Kidney tubule cell (primary cell): ENCODE measurements around the gene PANK4.

Experiments used
- DNase-seq: peaks from one replicate; pipeline ENCODE4 v3.0.0-alpha.2; 2018; ENCODE audit warnings: low spot score

The PANK4 gene

DNA sequence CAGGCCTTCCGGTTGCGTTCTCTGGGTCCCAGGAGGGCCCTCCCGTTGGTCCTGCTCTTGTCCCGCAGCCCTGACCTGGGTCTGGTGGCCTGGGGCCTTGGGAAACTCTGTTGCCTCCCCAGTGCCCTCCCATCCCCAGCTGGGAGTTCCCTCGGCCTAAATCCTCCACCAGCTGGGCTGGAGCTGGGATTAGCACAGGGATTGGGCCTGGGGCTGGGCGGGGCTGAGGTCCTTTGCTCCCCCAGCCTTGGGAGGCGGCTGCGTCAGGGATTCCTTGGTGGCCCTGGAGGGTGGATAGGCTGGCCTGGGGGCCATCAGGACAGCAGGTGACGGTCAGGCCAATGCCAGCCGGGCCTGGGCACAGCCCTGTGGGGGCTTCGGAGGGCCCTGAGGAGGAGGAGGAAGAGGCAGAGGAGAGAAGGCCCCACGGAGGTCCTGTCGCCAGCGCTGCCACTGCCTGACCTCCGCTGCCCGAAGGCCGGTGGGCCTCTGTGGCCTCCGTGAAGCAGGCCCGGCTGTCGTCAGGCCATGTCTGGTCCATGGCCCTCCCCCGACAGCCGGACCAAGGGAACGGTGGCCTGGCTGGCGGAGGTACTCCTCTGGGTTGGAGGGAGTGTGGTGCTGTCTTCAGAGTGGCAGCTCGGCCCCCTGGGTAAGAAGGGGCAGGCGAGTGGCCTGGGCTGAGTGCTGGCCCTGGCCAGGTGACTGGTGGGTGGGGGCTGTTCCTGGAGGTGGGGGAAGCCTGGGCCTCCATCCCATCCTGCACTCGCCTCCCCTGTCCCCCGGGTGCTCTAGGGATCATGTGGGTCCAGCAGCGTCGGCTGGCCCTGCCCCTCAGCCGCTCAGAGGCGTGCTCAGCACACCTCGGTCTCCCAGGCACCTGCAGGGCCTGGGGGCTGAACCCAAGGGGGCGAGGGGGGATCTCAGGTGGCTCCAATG, 50.1 kb downstream of the PANK4 start, which contains the start of gene PLCH2:
PLCH2 (plus strand) TSS at position 229 of the 939 bp plus-strand sequence; CDS start at position 529, 300 bp downstream.
- no peak for DNase-seq

DNA sequence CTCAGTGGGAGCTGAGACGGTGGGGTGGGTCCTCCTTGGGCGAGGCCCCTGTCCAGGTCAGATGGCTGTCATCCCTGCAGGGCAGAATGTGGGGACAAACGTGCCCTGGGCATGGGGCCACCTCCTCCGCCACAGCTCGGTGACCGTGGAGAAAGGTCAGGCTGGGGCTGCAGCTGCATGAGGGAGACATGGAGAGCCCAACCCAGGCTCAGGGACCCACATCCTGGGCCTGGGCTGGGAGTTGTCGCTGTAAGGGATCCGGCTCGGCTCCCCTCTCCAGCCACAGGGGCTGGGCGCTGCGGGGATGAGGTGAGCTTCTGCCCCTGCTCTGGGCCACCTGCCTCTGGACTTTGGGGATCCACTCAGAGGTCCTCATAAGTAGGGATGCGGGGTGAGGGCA, 50.8 kb downstream of the PANK4 start:
- no peak for DNase-seq

DNA sequence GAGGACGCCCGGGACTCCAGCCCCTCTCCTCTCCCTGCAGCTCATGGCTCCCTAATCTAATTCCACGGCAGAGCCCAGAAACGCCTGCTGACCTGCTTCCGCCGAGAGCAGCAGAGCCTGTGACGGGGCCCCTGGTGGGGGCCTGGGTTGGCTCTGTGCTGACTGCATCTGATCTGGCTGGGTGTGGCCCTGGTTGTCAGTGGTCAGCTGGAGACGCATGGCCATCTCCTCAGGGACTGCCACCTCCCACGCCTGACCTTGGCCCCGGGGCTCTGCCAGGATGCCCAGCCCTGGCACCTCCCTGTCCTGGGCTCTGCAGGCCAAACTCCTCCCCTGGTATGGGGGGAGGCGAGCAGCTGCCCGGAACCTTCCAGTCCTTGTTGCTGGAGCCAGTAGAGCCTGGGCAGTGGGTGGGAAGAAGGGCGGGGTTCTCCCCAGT, 51.4 kb downstream of the PANK4 start:
- peak; percentile 14 for DNase-seq

- DNase-seq: no peak
Observed at GRCh38 chr1:2474104-2474844, 52.1 kb downstream of the PANK4 start.

DNA sequence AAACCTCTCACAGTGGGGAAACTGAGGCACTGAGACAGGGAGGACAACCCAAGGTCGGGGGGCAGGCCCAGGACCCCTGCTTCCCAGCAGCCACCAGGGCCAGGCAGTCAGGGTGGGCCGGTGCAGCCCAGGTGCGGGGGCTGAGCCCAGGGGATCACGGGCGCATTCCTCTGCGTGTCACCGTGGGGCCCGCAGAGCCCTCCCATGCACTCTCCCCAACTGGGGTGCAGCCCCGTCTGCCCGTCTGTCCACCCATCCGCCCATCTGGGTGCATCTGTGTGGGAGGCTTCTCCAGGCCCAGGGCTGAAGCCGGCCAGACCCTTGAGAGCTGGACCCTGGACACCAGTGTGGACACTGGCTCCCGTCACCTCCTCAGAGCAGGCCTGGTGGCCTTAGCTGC, 53.2 kb downstream of the PANK4 start:
- no peak for DNase-seq

GRCh38 chr1:2472561-2473177, 53.7 kb downstream of the PANK4 start:
- DNase-seq: no peak

DNA sequence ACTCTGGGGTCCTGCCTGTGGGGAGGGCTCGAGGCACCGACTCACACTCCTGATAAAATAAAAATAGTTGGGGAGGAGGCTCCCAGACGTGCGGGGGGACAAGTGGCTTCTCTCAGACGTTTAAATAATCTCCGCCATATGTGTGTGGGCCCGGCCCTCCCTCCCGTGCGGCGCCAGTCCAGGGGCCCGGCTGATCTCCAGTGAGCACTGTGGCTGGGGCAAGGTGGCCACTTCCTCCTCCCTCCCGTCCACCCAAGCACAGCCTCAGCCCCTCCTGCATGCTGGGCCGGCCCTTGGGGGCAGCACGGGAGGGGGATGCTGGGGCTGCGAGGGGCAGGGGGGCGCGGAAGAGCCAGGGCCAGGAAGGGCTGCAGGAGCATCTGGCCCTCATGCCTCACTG, 54.3 kb downstream of the PANK4 start:
- DNase-seq: no peak

GRCh38 chr1:2471587-2472001, 54.8 kb downstream of the PANK4 start:
- no peak for DNase-seq

- DNase-seq: no peak
Observed at GRCh38 chr1:2471159-2471471, 55.3 kb downstream of the PANK4 start.

DNA sequence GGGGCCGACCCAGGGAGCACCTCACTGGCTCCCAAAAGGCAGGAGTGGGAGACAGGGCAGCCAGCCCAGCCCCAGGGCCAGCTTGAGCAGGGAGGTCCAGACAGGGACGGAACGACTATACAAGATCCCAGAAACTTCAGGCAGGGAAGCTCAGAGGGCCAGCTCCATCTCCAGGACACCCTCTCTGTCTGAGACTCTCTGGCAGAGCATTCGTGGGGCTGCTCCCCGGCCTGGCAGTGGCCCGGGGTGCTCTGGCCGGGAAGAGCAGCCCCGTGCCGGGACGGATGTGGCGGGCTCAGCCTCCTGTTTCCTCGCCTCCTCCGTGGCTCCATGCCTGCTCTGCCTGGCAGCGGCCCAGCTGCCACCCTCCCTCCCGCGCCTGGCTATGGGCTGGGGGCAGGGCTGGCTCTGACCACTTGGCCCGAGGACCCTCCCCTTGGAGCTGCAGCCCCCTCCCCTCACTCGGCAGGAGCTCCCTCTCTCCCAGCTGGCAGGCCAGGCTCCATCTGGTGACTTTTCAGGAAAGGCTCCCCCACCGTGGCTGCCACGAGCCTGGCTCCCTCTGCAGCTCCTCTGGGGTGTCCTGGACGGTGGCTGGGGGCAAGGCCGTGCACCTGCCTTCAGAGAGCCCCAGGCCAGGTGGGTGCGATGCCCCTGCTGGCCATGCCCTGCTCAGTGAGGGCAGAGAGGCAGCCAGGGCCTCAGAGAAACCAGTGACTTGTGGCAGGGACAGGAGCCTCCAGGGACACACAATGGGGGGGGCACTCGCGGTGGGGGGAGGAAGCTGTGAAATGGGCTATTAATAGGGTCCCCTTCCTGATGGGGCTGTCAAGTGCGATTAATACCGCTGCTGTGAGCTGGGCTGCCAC, 55.9 kb downstream of the PANK4 start:
- no peak for DNase-seq

- DNase-seq: no peak
Observed at GRCh38 chr1:2469103-2469940, 57.1 kb downstream of the PANK4 start.

- DNase-seq: no peak
Observed at GRCh38 chr1:2468540-2468939, 57.9 kb downstream of the PANK4 start.

DNA sequence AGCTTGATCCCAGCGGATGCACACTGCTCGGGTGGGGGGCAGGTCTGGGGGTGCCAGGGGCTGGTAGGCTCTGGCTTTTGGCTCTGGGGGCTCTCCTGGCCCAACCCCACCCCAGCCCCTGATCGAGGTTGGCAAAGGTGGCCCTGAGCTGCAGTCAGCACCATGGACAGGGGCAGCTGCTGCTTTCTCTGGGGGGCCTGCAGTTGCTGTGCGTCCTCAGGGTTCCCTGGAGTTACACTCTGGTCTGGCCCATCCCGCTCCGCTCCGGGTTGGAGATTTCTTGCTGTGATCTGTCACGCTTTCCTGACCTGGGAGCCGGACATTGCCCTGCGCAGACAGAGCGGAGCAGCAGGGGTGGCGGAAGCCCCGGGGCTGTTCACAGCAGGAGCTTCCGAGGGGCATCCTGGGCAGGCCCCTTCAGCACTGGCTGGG, 58.3 kb downstream of the PANK4 start:
- DNase-seq: peak; percentile 17

DNA sequence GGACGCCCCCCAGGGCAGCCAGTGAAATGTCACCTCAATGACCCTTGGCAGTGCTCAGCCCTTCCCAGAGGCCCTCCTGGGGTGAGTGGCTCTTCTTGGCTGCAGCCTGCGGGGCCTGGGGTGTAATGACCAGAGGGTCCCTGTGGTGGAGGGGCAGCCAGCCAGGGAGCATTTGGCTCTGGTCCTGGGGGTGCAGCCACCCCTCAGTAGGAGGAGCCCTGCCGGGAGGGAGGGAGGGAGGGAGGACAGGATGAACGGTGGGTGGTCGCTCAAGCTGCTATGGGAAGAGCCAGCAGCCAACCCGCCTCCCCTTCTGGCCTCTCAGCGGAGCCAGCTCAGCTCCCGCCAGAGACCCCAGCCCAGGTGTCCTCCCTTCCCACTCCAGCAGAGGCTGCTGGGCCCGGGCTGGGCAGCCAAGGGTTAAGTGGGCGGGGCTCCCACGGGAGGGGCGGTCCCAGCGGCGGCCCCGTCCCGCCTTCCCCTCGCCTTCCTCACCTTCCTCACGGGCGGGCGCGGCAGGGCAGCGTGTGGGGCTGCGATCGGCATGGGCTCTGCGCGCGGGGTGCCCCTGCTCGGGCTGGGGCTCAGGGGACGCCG, 59.3 kb downstream of the PANK4 start:
- no peak for DNase-seq

- no peak for DNase-seq
Observed at GRCh38 chr1:2466270-2466665, 60.1 kb downstream of the PANK4 start.

GRCh38 chr1:2465371-2466269, 60.8 kb downstream of the PANK4 start:
- no peak for DNase-seq

DNA sequence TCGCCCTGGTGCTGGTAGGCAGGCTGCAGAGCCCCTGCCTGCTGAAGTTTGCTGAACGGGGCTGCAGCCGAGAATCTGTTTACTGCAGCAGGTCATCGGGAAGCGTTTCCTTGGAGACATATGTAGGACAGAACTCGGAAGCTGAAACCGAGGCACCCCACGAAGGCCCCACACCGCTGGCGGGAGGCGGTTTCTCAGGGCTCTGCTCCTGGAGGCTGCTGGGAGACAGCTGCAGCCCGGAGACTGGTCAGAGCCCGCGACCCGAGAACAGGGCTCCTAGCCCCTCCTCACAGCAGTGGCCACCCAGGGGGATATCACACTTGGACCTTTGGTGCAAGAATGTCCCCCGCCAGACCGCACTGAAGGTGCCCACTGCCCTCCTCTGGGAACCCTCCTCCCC, 63.0 kb downstream of the PANK4 start:
- no peak for DNase-seq

DNA sequence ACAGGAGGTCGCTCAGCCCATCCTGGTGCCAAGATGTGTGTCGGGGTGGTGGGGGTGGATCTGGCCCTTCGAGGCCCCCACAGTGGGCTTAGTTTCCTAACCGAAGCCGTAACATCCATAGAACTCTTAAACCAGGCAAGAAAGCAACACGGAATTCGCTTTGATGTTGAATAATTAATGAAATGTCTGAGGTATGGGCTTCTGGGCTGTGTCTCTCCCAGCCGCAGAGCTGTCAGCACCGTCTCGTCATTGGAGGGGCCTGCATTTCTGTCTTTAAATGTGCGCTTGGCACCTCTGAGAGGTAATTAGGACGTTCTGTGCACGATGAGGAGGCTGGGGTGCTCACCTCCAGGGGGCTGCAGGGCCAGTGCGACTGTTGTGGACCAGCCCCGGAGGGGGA, 63.6 kb downstream of the PANK4 start:
- DNase-seq: no peak

GRCh38 chr1:2460996-2461751, 65.2 kb downstream of the PANK4 start:
- DNase-seq: no peak
